ENCODE measurements around the gene MAP3K12.

- TF ChIP-seq CTCF (IDR thresholded peaks at IDR 0.05; ENCODE audit: low read depth, low read length, poor library complexity, severe bottlenecking) (no peak), EZH2phosphoT487 (IDR thresholded peaks at IDR 0.05; ENCODE audit: borderline replicate concordance, low read length) (no peak)
Observed at GRCh38 chr12:53453953-53454640, 45.2 kb downstream of the MAP3K12 start.
